SH-SY5Y (cell line): ENCODE measurements around the gene AGXT2.

ENCODE experiments used
- GATA2 ChIP-seq: IDR thresholded peaks from 2 replicates; pipeline ENCODE4 v1.6.1; 2011; ENCODE audit warnings: mild to moderate bottlenecking, low read depth, low read length
- GATA3 ChIP-seq: IDR thresholded peaks from 2 replicates; pipeline ENCODE4 v1.6.1; 2011; ENCODE audit warnings: low read depth, mild to moderate bottlenecking, low read length, moderate library complexity

DNA sequence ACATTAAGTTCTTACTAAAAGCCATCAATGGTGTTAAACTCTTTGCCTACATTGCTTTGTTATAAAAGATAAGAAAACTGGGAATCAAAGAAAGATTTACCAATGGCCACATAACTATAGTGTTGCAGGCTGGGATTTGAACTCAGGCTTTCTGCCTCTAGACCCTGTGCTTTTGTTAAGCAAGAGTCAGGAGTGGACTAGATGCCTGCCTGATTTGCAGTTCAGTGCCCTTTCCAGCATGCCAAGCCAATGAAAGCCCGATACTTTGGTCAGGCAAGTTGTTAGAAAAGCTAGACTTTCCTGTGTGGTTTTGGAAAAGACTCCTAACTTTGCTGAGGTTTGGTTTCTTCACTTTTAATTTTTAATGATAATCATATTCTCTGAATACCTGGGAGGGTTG lies 21.4 kb upstream of the AGXT2 start:
- TF ChIP-seq GATA3 (no peak), GATA2 (no peak)
